A549 (cell line): ENCODE results near the gene HMGA1.

ENCODE experiments used
- CTCF ChIP-seq: fragments of >200 bp; sonication (Bioruptor Twin); formaldehyde crosslinking; IDR thresholded peaks from 3 replicates; pipeline ENCODE4 v1.5.1; 2016
- ELK1 ChIP-seq: fragments of 150-350 bp; IDR thresholded peaks from 2 replicates; pipeline ENCODE4 v1.6.1; 2014; ENCODE audit warnings: low read depth, mild to moderate bottlenecking, low read length
- EP300 ChIP-seq, 2 experiments: fragments of >200 bp; sonication (Bioruptor Twin); formaldehyde crosslinking; IDR thresholded peaks; 2 replicates in 1 of 2; 3 replicates in 1 of 2; pipeline ENCODE4 v1.6.1; 2016 to 2017
- JUNB ChIP-seq: fragments of >200 bp; sonication (Bioruptor Twin); formaldehyde crosslinking; IDR thresholded peaks from 2 replicates; pipeline ENCODE4 v1.6.1; 2016
- KDM1A ChIP-seq: fragments of 200-600 bp; sonication (generic); IDR thresholded peaks from 2 replicates; pipeline ENCODE4 v1.6.1; 2016; ENCODE audit warnings: low read depth, mild to moderate bottlenecking
- MAFK ChIP-seq: fragments of 450-650 bp; IDR thresholded peaks from 2 replicates; pipeline ENCODE4 v1.6.1; 2014; ENCODE audit not compliant: partially characterized antibody
- MAX ChIP-seq: IDR thresholded peaks from 2 replicates; pipeline ENCODE4 v1.6.1; 2012
- MAZ ChIP-seq: fragments of 150-350 bp; IDR thresholded peaks from 2 replicates; pipeline ENCODE4 v1.6.1; 2014; ENCODE audit warnings: antibody characterized with exemption, low read depth, low read length, borderline replicate concordance
- NR3C1 ChIP-seq: fragments of >200 bp; sonication (Bioruptor Twin); formaldehyde crosslinking; IDR thresholded peaks from 3 replicates; pipeline ENCODE4 v1.6.1; 2017
- POLR2A ChIP-seq: IDR thresholded peaks from 2 replicates; pipeline ENCODE4 v1.6.1; 2012; ENCODE audit warnings: mild to moderate bottlenecking, low read length
- RAD21 ChIP-seq, 2 experiments: fragments of >200 bp in 1 of 2; sonication (Bioruptor Twin) in 1 of 2; formaldehyde crosslinking in 1 of 2; IDR thresholded peaks in 1 of 2; conservative IDR thresholded peaks in 1 of 2; 2 replicates in 1 of 2; 3 replicates in 1 of 2; pipeline ENCODE4 v1.6.1; 2012 to 2018; ENCODE audit warnings: inconsistent platforms in 1 of 2
- REST ChIP-seq: fragments of 200-600 bp; sonication (generic); IDR thresholded peaks from 2 replicates; pipeline ENCODE4 v1.6.1; 2016; ENCODE audit warnings: antibody characterized with exemption, mild to moderate bottlenecking, moderate library complexity
- SMC3 ChIP-seq: fragments of >200 bp; sonication (Bioruptor Twin); formaldehyde crosslinking; IDR thresholded peaks from 3 replicates; pipeline ENCODE4 v1.6.1; 2018; ENCODE audit warnings: inconsistent platforms
- ZFP36 ChIP-seq: fragments of 450-650 bp; IDR thresholded peaks from 2 replicates; pipeline ENCODE4 v1.6.1; 2014; ENCODE audit warnings: borderline replicate concordance; ENCODE audit not compliant: partially characterized antibody

GRCh38 chr6:34227761-34228421 is 8.8 kb upstream of the HMGA1 start:
- TF ChIP-seq CTCF (no peak), MAFK (no peak), EP300 (IDR thresholded peaks at IDR 0.05) (no peak), SMC3 (no peak), ZFP36 (no peak), RAD21 (conservative IDR thresholded peaks at IDR 0.05 in 1 of 2, IDR thresholded peaks at IDR 0.05 in 1 of 2) (no peak), NR3C1 (no peak), POLR2A (no peak), MAX (no peak), REST (no peak), JUNB (no peak), MAZ (no peak), KDM1A (no peak), ELK1 (no peak)
